Activated CD8-positive, alpha-beta T cell treated with anti-CD3 and anti-CD28 coated beads, Interleukin-2, amount 10 ng/mL, durations not matched to agents 7 days and 5 days (primary cell): ENCODE measurements around the gene AGAP1. TPM values are rescaled to one million over a fixed set of nuclear protein-coding genes. Genes with fewer than 3 reads are reported as not detected.

Source experiments
- ATAC-seq: fragments of 150-1000 bp; cut with Tn5 transposase; one replicate; pipeline ENCODE4 v1.10.0; 2021; ENCODE audit warnings: moderate library complexity
- CTCF ChIA-PET: fragments of 350-600 bp; sonication (Branson Sonifier 250); formaldehyde crosslinking; loops from one replicate; lab custom pipeline; 2021; ENCODE audit warnings: antibody characterized with exemption; lab: Charles Lee
- POLR2A ChIA-PET: fragments of 350-600 bp; sonication (Branson Sonifier 250); formaldehyde crosslinking; loops from one replicate; lab custom pipeline; 2021; ENCODE audit warnings: antibody characterized with exemption; lab: Charles Lee
- DNase-seq: peaks from one replicate; pipeline ENCODE4 v3.0.0-alpha.2; 2020
- H3K27ac Mint-ChIP-seq: one replicate; pipeline ENCODE4 v1.8.0; 2021; ENCODE audit warnings: mild to moderate bottlenecking, mixed read lengths
- H3K27me3 Mint-ChIP-seq: one replicate; pipeline ENCODE4 v1.8.0; 2021; ENCODE audit warnings: low read depth, mixed read lengths
- H3K36me3 Mint-ChIP-seq: one replicate; pipeline ENCODE4 v1.8.0; 2021; ENCODE audit warnings: low read depth, mixed read lengths
- H3K4me1 Mint-ChIP-seq: one replicate; pipeline ENCODE4 v1.8.0; 2021; ENCODE audit warnings: low read depth, mixed read lengths
- H3K4me3 Mint-ChIP-seq: one replicate; pipeline ENCODE4 v1.8.0; 2021; ENCODE audit warnings: mild to moderate bottlenecking, mixed read lengths
- H3K9me3 Mint-ChIP-seq: one replicate; pipeline ENCODE4 v1.8.0; 2022; ENCODE audit warnings: mixed read lengths; ENCODE audit not compliant: insufficient read depth
- total RNA-seq, 2 experiments: library from RNA; stranded (reverse); gene quantifications; one replicate each; pipeline ENCODE4 v1.2.3, GENCODE V29; 2021

Gene AGAP1
- total RNA-seq, 2 experiments from 2014 or later: 0.82 to 1.3 TPM

GRCh38 chr2:235538144-235538639 is 44.3 kb downstream of the AGAP1 start:
- no peaks in the 10 kb centered on the region for H3K27me3 Mint-ChIP-seq
- POLR2A ChIA-PET: no interaction called here
- no peak overlapping the region for H3K27ac Mint-ChIP-seq
- no peaks in the 10 kb centered on the region for H3K4me1 Mint-ChIP-seq
- H3K9me3 Mint-ChIP-seq: no peaks in the 10 kb centered on the region
- no peak for DNase-seq
- H3K36me3 Mint-ChIP-seq: no peaks in the 10 kb centered on the region
- no peak for ATAC-seq
- CTCF ChIA-PET: no interaction called here
- no peak overlapping the region for H3K4me3 Mint-ChIP-seq

GRCh38 chr2:235538981-235539380 is 45.1 kb downstream of the AGAP1 start:
- H3K9me3 Mint-ChIP-seq: no peaks in the 10 kb centered on the region
- H3K4me3 Mint-ChIP-seq: no peak overlapping the region
- ChIA-PET POLR2A (no interaction called here), CTCF (no interaction called here)
- no peak overlapping the region for H3K27ac Mint-ChIP-seq
- no peaks in the 10 kb centered on the region for H3K27me3 Mint-ChIP-seq
- ATAC-seq: no peak
- H3K4me1 Mint-ChIP-seq: no peaks in the 10 kb centered on the region
- H3K36me3 Mint-ChIP-seq: no peaks in the 10 kb centered on the region
- DNase-seq: no peak

GRCh38 chr2:235539773-235540172 is 45.9 kb downstream of the AGAP1 start:
- Mint-ChIP-seq H3K27me3 (no peaks in the 10 kb centered on the region), H3K9me3 (no peaks in the 10 kb centered on the region), H3K4me3 (no peak overlapping the region), H3K27ac (no peak overlapping the region), H3K4me1 (no peaks in the 10 kb centered on the region), H3K36me3 (no peaks in the 10 kb centered on the region)
- DNase-seq: no peak
- POLR2A ChIA-PET: no interaction called here
- CTCF ChIA-PET: no interaction called here
- ATAC-seq: no peak

GRCh38 chr2:235541016-235541415 is 47.2 kb downstream of the AGAP1 start:
- H3K9me3 Mint-ChIP-seq: no peaks in the 10 kb centered on the region
- ChIA-PET CTCF (no interaction called here), POLR2A (no interaction called here)
- no peak overlapping the region for H3K27ac Mint-ChIP-seq
- ATAC-seq: no peak
- no peak for DNase-seq
- no peaks in the 10 kb centered on the region for H3K4me1 Mint-ChIP-seq
- no peaks in the 10 kb centered on the region for H3K36me3 Mint-ChIP-seq
- no peaks in the 10 kb centered on the region for H3K27me3 Mint-ChIP-seq
- no peak overlapping the region for H3K4me3 Mint-ChIP-seq

- CTCF ChIA-PET: no interaction called here
- Mint-ChIP-seq H3K27me3 (no peaks in the 10 kb centered on the region), H3K36me3 (no peaks in the 10 kb centered on the region), H3K9me3 (no peaks in the 10 kb centered on the region), H3K4me1 (no peaks in the 10 kb centered on the region), H3K27ac (no peak overlapping the region), H3K4me3 (no peak overlapping the region)
- no peak for DNase-seq
- no peak for ATAC-seq
- POLR2A ChIA-PET: no interaction called here
Measured at GRCh38 chr2:235541838-235542549, 48.2 kb downstream of the AGAP1 start.

- CTCF ChIA-PET: no interaction called here
- POLR2A ChIA-PET: no interaction called here
- no peaks in the 10 kb centered on the region for H3K27me3 Mint-ChIP-seq
- H3K27ac Mint-ChIP-seq: no peak overlapping the region
- H3K4me3 Mint-ChIP-seq: no peak overlapping the region
- no peak for DNase-seq
- H3K4me1 Mint-ChIP-seq: no peaks in the 10 kb centered on the region
- H3K9me3 Mint-ChIP-seq: no peaks in the 10 kb centered on the region
- ATAC-seq: no peak
- H3K36me3 Mint-ChIP-seq: no peaks in the 10 kb centered on the region
Measured at GRCh38 chr2:235542733-235543127, 48.9 kb downstream of the AGAP1 start.

- CTCF ChIA-PET: no interaction called here
- no peak for DNase-seq
- Mint-ChIP-seq H3K27ac (no peak overlapping the region), H3K36me3 (no peaks in the 10 kb centered on the region), H3K4me1 (no peaks in the 10 kb centered on the region), H3K27me3 (no peaks in the 10 kb centered on the region), H3K9me3 (no peaks in the 10 kb centered on the region), H3K4me3 (no peak overlapping the region)
- ATAC-seq: no peak
- POLR2A ChIA-PET: no interaction called here
Measured at GRCh38 chr2:235543128-235543750, 49.4 kb downstream of the AGAP1 start.

- Mint-ChIP-seq H3K4me1 (no peaks in the 10 kb centered on the region), H3K4me3 (no peak overlapping the region), H3K27ac (no peak overlapping the region), H3K27me3 (no peaks in the 10 kb centered on the region), H3K9me3 (no peaks in the 10 kb centered on the region), H3K36me3 (no peaks in the 10 kb centered on the region)
- DNase-seq: no peak
- ATAC-seq: no peak
- POLR2A ChIA-PET: no interaction called here
- CTCF ChIA-PET: no interaction called here
Measured at GRCh38 chr2:235543851-235544688, 50.2 kb downstream of the AGAP1 start.

- Mint-ChIP-seq H3K4me1 (no peaks in the 10 kb centered on the region), H3K36me3 (no peaks in the 10 kb centered on the region), H3K27ac (no peak overlapping the region), H3K27me3 (no peaks in the 10 kb centered on the region), H3K4me3 (no peak overlapping the region), H3K9me3 (no peaks in the 10 kb centered on the region)
- ChIA-PET POLR2A (no interaction called here), CTCF (no interaction called here)
- ATAC-seq (no peak), DNase-seq (no peak)
Measured at GRCh38 chr2:235544689-235544969, 50.8 kb downstream of the AGAP1 start.

GRCh38 chr2:235545339-235546150 is 51.7 kb downstream of the AGAP1 start:
- no peak overlapping the region for H3K27ac Mint-ChIP-seq

GRCh38 chr2:235546151-235546435 is 52.2 kb downstream of the AGAP1 start:
- Mint-ChIP-seq H3K4me1 (no peaks in the 10 kb centered on the region), H3K36me3 (no peaks in the 10 kb centered on the region), H3K27me3 (no peaks in the 10 kb centered on the region), H3K4me3 (no peak overlapping the region), H3K9me3 (no peaks in the 10 kb centered on the region), H3K27ac (no peak overlapping the region)
- POLR2A ChIA-PET: interaction anchor here (0.6 kb wide), 1 partner anchor 301 kb away, joined by 4 read pairs; no protein-coding TSS in a partner anchor
- CTCF ChIA-PET: no interaction called here
- DNase-seq (no peak), ATAC-seq (no peak)

More at GRCh38 chr2:235545339-235546150, 51.7 kb downstream of the AGAP1 start:
- H3K4me3 Mint-ChIP-seq: no peak overlapping the region
- no peaks in the 10 kb centered on the region for H3K4me1 Mint-ChIP-seq
- no peaks in the 10 kb centered on the region for H3K27me3 Mint-ChIP-seq
- H3K36me3 Mint-ChIP-seq: no peaks in the 10 kb centered on the region
- ATAC-seq (no peak), DNase-seq (no peak)
- ChIA-PET POLR2A (interaction anchor here (0.6 kb wide), 1 partner anchor 301 kb away, joined by 4 read pairs; no protein-coding TSS in a partner anchor), CTCF (no interaction called here)
- H3K9me3 Mint-ChIP-seq: no peaks in the 10 kb centered on the region
